GM12872 (cell line): ENCODE data around the gene CASZ1.

Experiments used
- TF ChIP-seq, protein P1 (sequence below): IDR thresholded peaks from 3 replicates; pipeline ENCODE4 v1.5.1; 2011; ENCODE audit warnings: low read depth, mild to moderate bottlenecking, low read length, moderate library complexity; ENCODE audit not compliant: insufficient read depth

Gene CASZ1

DNA sequence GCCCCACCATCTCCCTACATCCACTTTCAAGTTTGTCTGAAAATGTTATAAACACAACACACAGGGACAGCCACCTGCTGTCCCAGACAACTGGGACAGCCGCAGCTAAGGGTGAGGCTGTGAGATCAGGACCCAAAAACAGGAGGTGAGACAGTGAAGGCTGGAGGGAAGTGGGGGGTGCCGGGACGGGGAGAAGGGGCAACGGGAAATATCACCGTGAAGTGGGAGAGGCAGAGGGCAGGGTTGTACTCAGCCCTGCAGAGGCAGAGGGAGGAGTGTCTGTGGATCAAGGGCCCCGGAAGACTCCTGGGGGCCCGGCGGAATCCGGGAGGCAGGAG is 114.4 kb downstream of the CASZ1 start:
- TF ChIP-seq, protein P1, sequence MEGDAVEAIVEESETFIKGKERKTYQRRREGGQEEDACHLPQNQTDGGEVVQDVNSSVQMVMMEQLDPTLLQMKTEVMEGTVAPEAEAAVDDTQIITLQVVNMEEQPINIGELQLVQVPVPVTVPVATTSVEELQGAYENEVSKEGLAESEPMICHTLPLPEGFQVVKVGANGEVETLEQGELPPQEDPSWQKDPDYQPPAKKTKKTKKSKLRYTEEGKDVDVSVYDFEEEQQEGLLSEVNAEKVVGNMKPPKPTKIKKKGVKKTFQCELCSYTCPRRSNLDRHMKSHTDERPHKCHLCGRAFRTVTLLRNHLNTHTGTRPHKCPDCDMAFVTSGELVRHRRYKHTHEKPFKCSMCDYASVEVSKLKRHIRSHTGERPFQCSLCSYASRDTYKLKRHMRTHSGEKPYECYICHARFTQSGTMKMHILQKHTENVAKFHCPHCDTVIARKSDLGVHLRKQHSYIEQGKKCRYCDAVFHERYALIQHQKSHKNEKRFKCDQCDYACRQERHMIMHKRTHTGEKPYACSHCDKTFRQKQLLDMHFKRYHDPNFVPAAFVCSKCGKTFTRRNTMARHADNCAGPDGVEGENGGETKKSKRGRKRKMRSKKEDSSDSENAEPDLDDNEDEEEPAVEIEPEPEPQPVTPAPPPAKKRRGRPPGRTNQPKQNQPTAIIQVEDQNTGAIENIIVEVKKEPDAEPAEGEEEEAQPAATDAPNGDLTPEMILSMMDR = no peak

DNA sequence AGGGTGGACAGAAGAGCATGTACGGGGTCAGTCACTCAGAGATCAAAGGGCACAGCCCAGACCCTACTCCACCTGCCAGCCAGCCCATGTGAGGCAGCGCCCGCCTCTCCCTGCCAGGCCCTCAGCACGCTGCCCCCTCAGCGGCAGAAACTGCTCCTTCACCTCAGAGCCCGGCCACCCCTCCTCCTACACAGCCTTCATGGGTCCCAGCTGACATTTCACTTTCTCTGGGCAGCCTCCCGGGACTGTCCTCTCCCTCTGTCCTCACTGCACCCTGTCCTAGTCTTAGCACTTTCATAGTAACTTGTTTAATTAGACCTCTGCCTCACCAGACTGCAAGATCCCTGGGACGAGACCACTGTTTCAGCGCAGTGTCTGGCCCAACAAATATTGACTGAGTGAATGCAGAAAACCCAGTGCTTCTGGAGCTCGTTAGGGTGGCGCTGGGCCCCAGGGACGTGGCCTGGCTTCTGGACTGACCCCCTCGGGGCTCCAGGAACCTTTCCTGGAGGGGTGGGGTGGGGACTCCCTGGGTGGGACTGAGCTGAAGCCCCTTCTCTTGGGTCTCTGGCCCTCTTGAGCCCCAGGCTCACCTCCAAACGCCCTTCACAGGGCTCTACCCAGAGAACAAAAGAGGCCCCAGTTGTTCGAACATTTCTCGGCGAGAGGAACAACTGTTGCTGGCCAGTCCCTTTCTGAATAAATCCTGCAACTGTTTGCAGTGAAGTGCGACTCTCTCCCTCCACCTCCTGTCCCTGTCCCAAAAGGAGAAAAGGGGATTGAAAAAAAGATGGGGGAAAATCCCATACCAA is 114.9 kb downstream of the CASZ1 start:
- TF ChIP-seq, protein P1 = no peak

DNA sequence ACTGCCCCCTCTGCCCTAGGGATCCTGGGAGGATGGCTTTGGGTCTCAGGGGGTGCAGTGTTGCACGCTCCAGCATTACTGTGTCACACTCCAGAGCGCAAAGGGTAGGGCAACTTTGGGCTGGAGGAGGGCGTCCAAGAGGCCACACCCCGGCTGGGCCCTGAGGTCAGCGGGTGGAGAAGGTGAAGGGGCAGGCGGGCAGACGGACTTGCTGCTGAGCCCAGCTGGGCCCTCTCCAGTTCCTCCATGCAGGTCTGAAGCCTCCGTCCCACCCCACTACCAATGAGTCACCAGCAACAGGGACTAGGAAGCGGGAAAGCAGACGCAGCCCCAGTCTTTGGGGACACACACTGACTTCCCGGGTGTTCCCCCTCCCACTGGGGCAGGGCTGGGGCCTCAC is 116.0 kb downstream of the CASZ1 start:
- TF ChIP-seq, protein P1 = no peak

GRCh38 chr1:10679496-10680220 is 116.8 kb downstream of the CASZ1 start:
- TF ChIP-seq, protein P1 = no peak

DNA sequence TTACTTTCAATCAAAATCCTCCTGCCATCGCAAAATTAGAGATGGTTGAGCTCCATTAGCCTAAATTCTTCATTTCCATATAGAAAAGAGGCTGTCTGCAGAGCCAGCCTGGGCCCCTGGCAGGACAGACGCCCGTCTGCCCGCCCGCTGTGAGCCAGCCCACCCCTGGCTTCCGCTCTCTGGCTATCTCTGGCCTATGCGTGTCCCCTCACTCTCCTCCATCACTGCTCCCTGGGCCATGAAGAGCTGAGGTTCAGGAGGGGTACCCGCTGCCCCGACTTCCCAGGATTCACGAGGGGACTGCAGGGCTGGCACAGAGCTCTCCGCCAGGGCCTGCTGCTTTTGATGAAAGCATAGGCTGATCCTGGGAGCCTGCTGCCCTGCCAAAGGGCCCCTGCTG is 117.6 kb downstream of the CASZ1 start:
- TF ChIP-seq, protein P1 = no peak

GRCh38 chr1:10678402-10678801 is 118.0 kb downstream of the CASZ1 start:
- TF ChIP-seq, protein P1 = no peak

GRCh38 chr1:10677491-10678391 is 118.7 kb downstream of the CASZ1 start:
- TF ChIP-seq, protein P1 = no peak
